GM21381 (cell line): ENCODE results near the gene SNRPB.

Experiments
- ATAC-seq: cut with Tn5 transposase; IDR thresholded peaks from one replicate; pipeline ENCODE4 v1.9.1; 2021; ENCODE audit warnings: mild to moderate bottlenecking, moderate library complexity; ENCODE audit not compliant: unreplicated experiment

SNRPB gene

DNA sequence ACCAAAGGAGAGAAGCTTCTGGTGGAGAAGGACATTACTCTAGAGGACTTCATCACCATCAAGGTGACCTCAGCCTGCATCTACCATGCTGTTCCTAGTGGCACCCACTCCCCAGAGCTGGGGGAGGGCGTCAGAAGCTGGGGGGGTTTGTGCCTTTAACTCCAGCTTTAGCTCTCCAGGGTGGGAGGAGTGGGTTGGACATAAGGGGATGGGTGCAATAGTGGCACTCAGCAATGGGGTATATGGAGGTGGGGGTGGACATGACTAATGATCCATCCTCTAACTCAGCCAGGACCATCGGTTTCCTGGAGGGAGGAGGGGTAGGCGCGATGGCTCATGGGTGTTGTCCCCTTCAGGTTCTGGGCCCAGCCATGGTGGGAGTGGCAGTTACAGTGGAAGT, 40.1 kb downstream of the SNRPB start:
- ATAC-seq = no peak

- no peak for ATAC-seq
These were observed 41.5 kb downstream of the SNRPB start for GRCh38 chr20:2429051-2429450.

DNA sequence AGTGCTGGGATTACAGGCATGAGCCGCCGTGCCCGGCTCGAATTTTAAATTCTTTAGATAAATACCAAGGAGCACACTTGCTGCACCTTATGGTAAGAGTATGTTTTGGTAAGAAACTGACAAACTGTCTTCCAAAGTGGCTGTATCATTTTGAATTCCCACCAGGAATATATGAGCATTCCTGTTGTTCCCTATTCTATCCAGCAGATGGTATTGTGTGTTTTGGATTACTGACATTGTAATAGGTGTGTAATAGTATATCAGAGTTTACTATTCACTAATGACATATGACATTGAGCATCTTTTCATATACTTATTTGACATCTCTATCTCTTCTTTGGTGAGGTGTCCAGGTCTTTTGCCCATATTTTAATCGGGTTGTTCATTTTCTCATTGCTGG, 49.3 kb downstream of the SNRPB start:
- no peak for ATAC-seq

DNA sequence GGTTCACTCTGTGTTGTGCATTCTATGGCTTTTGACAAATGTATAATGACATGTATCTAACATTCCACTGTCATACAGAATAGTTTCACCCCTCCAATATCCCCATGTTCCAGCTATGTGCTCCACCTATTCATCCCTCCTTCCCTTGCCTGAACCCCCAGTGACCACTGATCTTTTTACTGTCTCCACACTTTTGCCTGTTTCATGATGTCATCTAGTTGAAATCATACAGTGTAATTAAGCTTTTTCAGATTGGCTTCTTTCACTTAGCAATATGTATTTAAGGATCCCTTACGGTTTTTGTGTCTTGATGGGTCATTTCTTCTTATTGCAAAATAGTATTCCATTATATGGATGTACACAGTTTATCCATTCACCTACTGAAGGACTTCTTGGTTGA, 50.1 kb downstream of the SNRPB start:
- no peak for ATAC-seq

- no peak for ATAC-seq
These were observed 52.2 kb downstream of the SNRPB start for GRCh38 chr20:2418388-2418787.

GRCh38 chr20:2417213-2417541, 53.4 kb downstream of the SNRPB start:
- ATAC-seq = no peak

DNA sequence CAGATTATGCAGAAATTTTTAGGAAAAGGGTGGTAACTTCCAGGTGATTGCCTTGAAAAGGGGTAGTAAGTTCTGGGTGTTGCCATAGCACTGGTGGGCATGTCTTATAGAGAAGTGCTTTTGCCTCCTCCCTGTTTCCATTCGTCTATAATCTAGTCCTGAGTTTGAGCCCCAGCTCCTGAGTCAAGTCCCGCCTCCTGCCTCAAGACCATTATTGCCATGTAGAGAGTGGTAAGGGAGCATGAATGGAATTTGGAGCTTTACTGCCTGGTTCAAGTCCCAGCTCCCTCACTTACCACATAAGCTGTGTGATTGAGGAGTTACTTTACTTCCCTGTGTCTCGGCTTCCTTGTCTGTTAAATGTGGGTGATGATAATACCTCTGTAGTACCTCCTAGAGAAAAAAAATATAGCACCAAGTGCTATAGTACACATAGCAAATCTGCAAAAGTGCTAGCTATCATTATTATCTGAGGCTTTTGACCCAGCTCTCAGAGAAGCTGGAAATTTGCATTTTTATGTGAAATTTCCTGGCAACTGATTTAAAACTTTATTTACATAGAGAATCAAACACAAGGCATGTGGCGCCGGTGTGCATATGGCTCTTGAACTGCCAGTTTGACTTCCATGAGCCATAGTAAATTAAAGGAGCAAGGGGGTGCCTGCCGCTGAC, 53.9 kb downstream of the SNRPB start:
- ATAC-seq = no peak
